GM12878 (cell line): ENCODE results near the gene KCND2. TPM values are rescaled to one million over a fixed set of nuclear protein-coding genes. Genes with fewer than 3 reads are reported as not detected.

Experiments used
- ATAC-seq: fragments of 200-7000 bp; cut with Tn5 transposase; 3 replicates; pipeline ENCODE4 v1.9.1; 2020; ENCODE audit warnings: mild to moderate bottlenecking, moderate library complexity
- BruUV-seq: library from RNA; stranded (reverse); fragments of 400-500 nt; replicated peaks from 2 replicates; lab custom pipeline; 2021; lab: Mats Ljungman, UMichigan
- CTCF ChIA-PET: fragments of 300-600 bp; sonication (Branson Sonifier 250); formaldehyde crosslinking; extraction: SDS; loops from one replicate; lab custom pipeline; 2021; ENCODE audit warnings: inconsistent platforms; lab: Yijun Ruan, JAX
- POLR2A ChIA-PET: fragments of 350-600 bp; formaldehyde crosslinking; extraction: SDS; loops from one replicate; lab custom pipeline; 2021; ENCODE audit warnings: inconsistent platforms; lab: Charles Lee
- RAD21 ChIA-PET: fragments of 300-600 bp; sonication (Branson Sonifier 250); formaldehyde crosslinking; loops from one replicate; lab custom pipeline; 2023; ENCODE audit warnings: antibody characterized with exemption; ENCODE audit not compliant: unreplicated experiment; lab: Charles Lee
- SMC1A ChIA-PET: fragments of 300-600 bp; sonication (Branson Sonifier 250); formaldehyde crosslinking; loops from one replicate; lab custom pipeline; 2023; ENCODE audit not compliant: unreplicated experiment, uncharacterized antibody; lab: Charles Lee
- DNase-seq: peaks from one replicate; pipeline ENCODE4 v3.0.0-alpha.2; 2011; ENCODE audit warnings: low read depth, low spot score
- FAIRE-seq: peaks from 3 replicates; lab custom pipeline; 2011; peaks lifted over from hg19 to GRCh38; lab: Jason Lieb, UNC
- H2AFZ ChIP-seq: 2 replicates; pipeline ENCODE4 v1.6.0; 2011; ENCODE audit warnings: low read depth, low read length, control low read depth; ENCODE audit not compliant: control insufficient read depth
- H3K27ac ChIP-seq: 2 replicates; pipeline ENCODE4 v1.5.1; 2011; ENCODE audit warnings: control low read depth; ENCODE audit not compliant: control insufficient read depth, insufficient read depth
- H3K27me3 ChIP-seq, 2 experiments: replicated peaks in 1 of 2; 2 replicates each; pipeline versions ENCODE4 v1.6.0 to v1.6.1; 2011; ENCODE audit warnings: low read length in 1 of 2; ENCODE audit not compliant: control insufficient read depth in 2 of 2, insufficient read depth in 2 of 2
- H3K36me3 ChIP-seq, 2 experiments: 2 replicates each; pipeline ENCODE4 v1.5.1; 2011; ENCODE audit warnings: low read length in 1 of 2; ENCODE audit not compliant: control insufficient read depth in 2 of 2, insufficient read depth in 2 of 2
- H3K4me1 ChIP-seq: 2 replicates; pipeline ENCODE4 v1.6.1; 2011; ENCODE audit warnings: mild to moderate bottlenecking, low read length, moderate library complexity, mixed read lengths; ENCODE audit not compliant: control insufficient read depth, insufficient read depth
- H3K4me2 ChIP-seq: 2 replicates; pipeline ENCODE4 v1.6.0; 2011; ENCODE audit warnings: control low read depth; ENCODE audit not compliant: control insufficient read depth, insufficient read depth
- H3K4me3 ChIP-seq: fragments of 200-600 bp; sonication (generic); 2 replicates; pipeline ENCODE4 v1.5.1; 2016
- H3K79me2 ChIP-seq: 2 replicates; pipeline ENCODE4 v1.6.0; 2011; ENCODE audit warnings: low read length; ENCODE audit not compliant: control insufficient read depth, insufficient read depth
- H3K9ac ChIP-seq: 2 replicates; pipeline ENCODE4 v1.8.0; 2011; ENCODE audit warnings: low read length, control low read depth, mixed read lengths; ENCODE audit not compliant: control insufficient read depth, insufficient read depth
- H3K9me3 ChIP-seq: replicated peaks from 3 replicates; pipeline ENCODE4 v1.5.1; 2011; ENCODE audit warnings: mild to moderate bottlenecking, low read length; ENCODE audit not compliant: control insufficient read depth, insufficient read depth
- H4K20me1 ChIP-seq: 2 replicates; pipeline ENCODE4 v1.6.0; 2011; ENCODE audit not compliant: control insufficient read depth, insufficient read depth
- EGR1 ChIP-seq, 2 experiments: IDR thresholded peaks; 1 replicate in 1 of 2; 2 replicates in 1 of 2; pipeline ENCODE4 v1.6.1; 2011 to 2012; ENCODE audit warnings: low read depth in 2 of 2, low read length in 2 of 2, borderline replicate concordance in 1 of 2, mild to moderate bottlenecking in 1 of 2, moderate library complexity in 1 of 2
- ZZZ3 ChIP-seq: IDR thresholded peaks from 2 replicates; pipeline ENCODE4 v1.6.1; 2011; ENCODE audit warnings: low read depth; ENCODE audit not compliant: control insufficient read depth, insufficient read length
- WGBS: methylation state at CpG from one replicate; pipeline ENCODE4 v1.1.6; 2016; ENCODE audit warnings: low lambda C conversion rate; ENCODE audit not compliant: insufficient replicate concordance, insufficient coverage; ENCODE audit errors: missing lambda C conversion rate; 5-methylcytosine and 5-hydroxymethylcytosine counted together
- in situ Hi-C: fragments of 300-500 bp; cut with MboI; formaldehyde crosslinking; loops from 9 replicates; pipeline ENCODE4 v1.14.3; 2018; ENCODE audit warnings: mixed read lengths
- intact Hi-C: fragments of 100-400 bp; cut with micrococcal nuclease; formaldehyde crosslinking; loops from one replicate; pipeline ENCODE4 v1.14.2; 2022; ENCODE audit not compliant: unreplicated experiment
- polyA plus RNA-seq, 11 experiments: library from polyadenylated mRNA; depleted of rRNA in 4 of 11; unstranded in 6 of 11; stranded (reverse) in 5 of 11; fragments of >200 nt; fragmentation: Nextera tagmentation in 4 of 11; fragmentation: Illumina TruSeq in 1 of 11; extraction: Ambion mirVana in 4 of 11; extraction: Trizol in 1 of 11; gene quantifications; 1 replicate in 1 of 11; 2 replicates in 10 of 11; pipeline versions ENCODE4 v1.2.1 to v1.2.3, GENCODE V29; 2011 to 2016; ENCODE audit warnings: inconsistent platforms in 2 of 11, missing spikeins in 2 of 11, low read depth in 1 of 11
- total RNA-seq, 4 experiments: library from RNA; depleted of rRNA in 3 of 4; stranded (reverse); fragments of >200 nt in 3 of 4; fragmentation: Illumina TruSeq in 1 of 4; extraction: Trizol in 1 of 4; gene quantifications; 2 replicates each; pipeline versions ENCODE4 v1.2.1 to v1.2.3, GENCODE V29; 2013 to 2021
- TF ChIP-seq, protein P1 (sequence below): IDR thresholded peaks from 2 replicates; pipeline ENCODE4 v1.6.1; 2012; ENCODE audit warnings: low read depth, low read length, improper control_type of control experiment
- TF ChIP-seq, protein P2 (sequence below): fragments of 450-650 bp; IDR thresholded peaks from 2 replicates; pipeline ENCODE4 v1.6.1; 2017; ENCODE audit warnings: low read depth, mild to moderate bottlenecking, moderate library complexity
- TF ChIP-seq, protein P3 (sequence below): fragments of 450-650 bp; IDR thresholded peaks from 2 replicates; pipeline ENCODE4 v1.6.1; 2017; ENCODE audit warnings: mild to moderate bottlenecking, moderate library complexity

KCND2 gene
- total and polyA plus RNA-seq, 10 of the 15 experiments (the other 5 are each of a cell fraction or from before 2014, with no cell fraction given): 3.6 to 22.3 (median 6.3) TPM

DNA sequence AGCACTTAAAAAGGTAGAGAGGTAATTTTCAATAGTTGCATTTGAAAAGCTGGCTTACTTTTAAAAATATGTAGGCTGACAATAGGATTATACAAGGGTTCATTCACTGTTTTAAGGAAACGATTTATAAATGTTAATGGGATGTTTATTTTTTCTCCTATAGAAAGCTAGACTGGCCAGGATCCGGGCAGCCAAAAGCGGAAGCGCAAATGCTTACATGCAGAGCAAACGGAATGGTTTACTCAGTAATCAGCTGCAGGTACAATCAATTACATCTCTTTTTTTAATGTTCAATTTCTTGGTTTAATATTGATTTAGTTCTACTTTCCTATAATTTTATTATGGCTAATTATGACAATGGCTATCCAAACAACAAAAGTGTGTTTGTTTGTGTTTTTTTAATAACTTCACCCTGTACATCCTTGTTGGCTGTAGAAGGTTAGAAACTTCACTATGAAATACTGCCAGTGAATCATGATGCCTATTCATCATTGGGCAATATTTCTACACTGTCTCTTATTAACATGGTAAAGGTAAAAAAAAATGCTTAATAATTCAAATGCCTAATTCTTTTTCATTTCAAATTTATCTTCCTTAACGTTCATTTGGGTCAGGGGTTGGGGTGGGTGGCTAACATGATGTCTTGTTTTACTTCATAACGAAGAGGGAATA, 468.5 kb downstream of the KCND2 start:
- FAIRE-seq (no peak), ATAC-seq (no peak), DNase-seq (no peak)
- no peak overlapping the region for H2AFZ ChIP-seq
- no peaks in the 10 kb centered on the region; a peak in 1 of 4 replicates for H3K36me3 ChIP-seq
- CTCF ChIA-PET: interaction anchor here (0.9 to 1.0 kb wide), 2 partner anchors 51 to 806 kb away, joined by 3 to 5 read pairs; no protein-coding TSS in a partner anchor
- H3K9ac ChIP-seq: no peak overlapping the region
- H3K9me3 ChIP-seq: no peaks in the 10 kb centered on the region
- H4K20me1 ChIP-seq: no peaks in the 10 kb centered on the region
- no peak overlapping the region for H3K27ac ChIP-seq
- intact Hi-C loops: no loop called here
- RAD21 ChIA-PET: no interaction called here
- H3K4me3 ChIP-seq: no peak overlapping the region
- H3K79me2 ChIP-seq: no peaks in the 10 kb centered on the region
- no peaks in the 10 kb centered on the region for H3K4me1 ChIP-seq
- no peak overlapping the region for H3K4me2 ChIP-seq
- WGBS: 41% methylated on average over 7 of the region's 7 CpGs
- no TSS peak for BruUV-seq
- H3K27me3 ChIP-seq: no peaks in the 10 kb centered on the region
- TF ChIP-seq, protein P1, sequence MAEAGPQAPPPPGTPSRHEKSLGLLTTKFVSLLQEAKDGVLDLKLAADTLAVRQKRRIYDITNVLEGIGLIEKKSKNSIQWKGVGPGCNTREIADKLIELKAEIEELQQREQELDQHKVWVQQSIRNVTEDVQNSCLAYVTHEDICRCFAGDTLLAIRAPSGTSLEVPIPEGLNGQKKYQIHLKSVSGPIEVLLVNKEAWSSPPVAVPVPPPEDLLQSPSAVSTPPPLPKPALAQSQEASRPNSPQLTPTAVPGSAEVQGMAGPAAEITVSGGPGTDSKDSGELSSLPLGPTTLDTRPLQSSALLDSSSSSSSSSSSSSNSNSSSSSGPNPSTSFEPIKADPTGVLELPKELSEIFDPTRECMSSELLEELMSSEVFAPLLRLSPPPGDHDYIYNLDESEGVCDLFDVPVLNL: no peak
- TF ChIP-seq, protein P2, sequence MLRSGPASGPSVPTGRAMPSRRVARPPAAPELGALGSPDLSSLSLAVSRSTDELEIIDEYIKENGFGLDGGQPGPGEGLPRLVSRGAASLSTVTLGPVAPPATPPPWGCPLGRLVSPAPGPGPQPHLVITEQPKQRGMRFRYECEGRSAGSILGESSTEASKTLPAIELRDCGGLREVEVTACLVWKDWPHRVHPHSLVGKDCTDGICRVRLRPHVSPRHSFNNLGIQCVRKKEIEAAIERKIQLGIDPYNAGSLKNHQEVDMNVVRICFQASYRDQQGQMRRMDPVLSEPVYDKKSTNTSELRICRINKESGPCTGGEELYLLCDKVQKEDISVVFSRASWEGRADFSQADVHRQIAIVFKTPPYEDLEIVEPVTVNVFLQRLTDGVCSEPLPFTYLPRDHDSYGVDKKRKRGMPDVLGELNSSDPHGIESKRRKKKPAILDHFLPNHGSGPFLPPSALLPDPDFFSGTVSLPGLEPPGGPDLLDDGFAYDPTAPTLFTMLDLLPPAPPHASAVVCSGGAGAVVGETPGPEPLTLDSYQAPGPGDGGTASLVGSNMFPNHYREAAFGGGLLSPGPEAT: no peak
- TF ChIP-seq EGR1 (IDR thresholded peaks at IDR 0.05; ENCODE audit: borderline replicate concordance in 1 of 2, low read depth in 2 of 2, low read length in 2 of 2) (no peak), ZZZ3 (no peak)
- TF ChIP-seq, protein P3, sequence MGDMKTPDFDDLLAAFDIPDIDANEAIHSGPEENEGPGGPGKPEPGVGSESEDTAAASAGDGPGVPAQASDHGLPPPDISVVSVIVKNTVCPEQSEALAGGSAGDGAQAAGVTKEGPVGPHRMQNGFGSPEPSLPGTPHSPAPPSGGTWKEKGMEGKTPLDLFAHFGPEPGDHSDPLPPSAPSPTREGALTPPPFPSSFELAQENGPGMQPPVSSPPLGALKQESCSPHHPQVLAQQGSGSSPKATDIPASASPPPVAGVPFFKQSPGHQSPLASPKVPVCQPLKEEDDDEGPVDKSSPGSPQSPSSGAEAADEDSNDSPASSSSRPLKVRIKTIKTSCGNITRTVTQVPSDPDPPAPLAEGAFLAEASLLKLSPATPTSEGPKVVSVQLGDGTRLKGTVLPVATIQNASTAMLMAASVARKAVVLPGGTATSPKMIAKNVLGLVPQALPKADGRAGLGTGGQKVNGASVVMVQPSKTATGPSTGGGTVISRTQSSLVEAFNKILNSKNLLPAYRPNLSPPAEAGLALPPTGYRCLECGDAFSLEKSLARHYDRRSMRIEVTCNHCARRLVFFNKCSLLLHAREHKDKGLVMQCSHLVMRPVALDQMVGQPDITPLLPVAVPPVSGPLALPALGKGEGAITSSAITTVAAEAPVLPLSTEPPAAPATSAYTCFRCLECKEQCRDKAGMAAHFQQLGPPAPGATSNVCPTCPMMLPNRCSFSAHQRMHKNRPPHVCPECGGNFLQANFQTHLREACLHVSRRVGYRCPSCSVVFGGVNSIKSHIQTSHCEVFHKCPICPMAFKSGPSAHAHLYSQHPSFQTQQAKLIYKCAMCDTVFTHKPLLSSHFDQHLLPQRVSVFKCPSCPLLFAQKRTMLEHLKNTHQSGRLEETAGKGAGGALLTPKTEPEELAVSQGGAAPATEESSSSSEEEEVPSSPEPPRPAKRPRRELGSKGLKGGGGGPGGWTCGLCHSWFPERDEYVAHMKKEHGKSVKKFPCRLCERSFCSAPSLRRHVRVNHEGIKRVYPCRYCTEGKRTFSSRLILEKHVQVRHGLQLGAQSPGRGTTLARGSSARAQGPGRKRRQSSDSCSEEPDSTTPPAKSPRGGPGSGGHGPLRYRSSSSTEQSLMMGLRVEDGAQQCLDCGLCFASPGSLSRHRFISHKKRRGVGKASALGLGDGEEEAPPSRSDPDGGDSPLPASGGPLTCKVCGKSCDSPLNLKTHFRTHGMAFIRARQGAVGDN: no peak
- POLR2A ChIA-PET: interaction anchor here (0.6 to 0.7 kb wide), 2 partner anchors 18 to 335 kb away, joined by 3 read pairs; no protein-coding TSS in a partner anchor
- in situ Hi-C loops: no loop called here
- SMC1A ChIA-PET: interaction anchor here (1.5 to 1.6 kb wide), 2 partner anchors 9 to 15 kb away, joined by 3 to 5 read pairs; no protein-coding TSS in a partner anchor
